ENCODE measurements around the gene PSMD6.

The PSMD6 gene

DNA sequence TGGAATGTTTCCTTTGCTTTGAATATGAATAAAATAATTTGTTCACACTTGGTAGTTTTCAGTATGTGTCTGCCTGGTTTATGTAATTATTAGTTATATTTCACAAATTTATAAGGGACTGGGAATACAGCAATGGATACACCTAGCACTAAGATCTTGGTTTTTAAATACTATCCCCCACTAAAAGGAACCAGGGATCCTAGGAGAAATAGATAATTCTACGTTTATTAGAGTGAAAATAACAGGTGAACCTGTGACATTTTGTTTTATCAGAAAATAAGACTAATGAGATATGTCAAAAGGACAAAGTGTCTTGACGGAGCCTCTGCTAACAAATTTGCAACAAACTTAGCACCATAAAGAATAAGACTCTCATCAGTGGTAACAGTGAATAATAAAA, 3.4 kb downstream of the PSMD6 start:
- no peak for TF ChIP-seq SIN3A (IDR thresholded peaks at IDR 0.05; ENCODE audit: borderline replicate concordance, insufficient read depth, low read length)
- no peak for TF ChIP-seq TAF1 (IDR thresholded peaks at IDR 0.05; ENCODE audit: borderline replicate concordance, insufficient read depth, low read length)
- no peak for TF ChIP-seq POLR2AphosphoS5 (IDR thresholded peaks at IDR 0.05; ENCODE audit: low read depth, low read length)
- TF ChIP-seq, protein P1, sequence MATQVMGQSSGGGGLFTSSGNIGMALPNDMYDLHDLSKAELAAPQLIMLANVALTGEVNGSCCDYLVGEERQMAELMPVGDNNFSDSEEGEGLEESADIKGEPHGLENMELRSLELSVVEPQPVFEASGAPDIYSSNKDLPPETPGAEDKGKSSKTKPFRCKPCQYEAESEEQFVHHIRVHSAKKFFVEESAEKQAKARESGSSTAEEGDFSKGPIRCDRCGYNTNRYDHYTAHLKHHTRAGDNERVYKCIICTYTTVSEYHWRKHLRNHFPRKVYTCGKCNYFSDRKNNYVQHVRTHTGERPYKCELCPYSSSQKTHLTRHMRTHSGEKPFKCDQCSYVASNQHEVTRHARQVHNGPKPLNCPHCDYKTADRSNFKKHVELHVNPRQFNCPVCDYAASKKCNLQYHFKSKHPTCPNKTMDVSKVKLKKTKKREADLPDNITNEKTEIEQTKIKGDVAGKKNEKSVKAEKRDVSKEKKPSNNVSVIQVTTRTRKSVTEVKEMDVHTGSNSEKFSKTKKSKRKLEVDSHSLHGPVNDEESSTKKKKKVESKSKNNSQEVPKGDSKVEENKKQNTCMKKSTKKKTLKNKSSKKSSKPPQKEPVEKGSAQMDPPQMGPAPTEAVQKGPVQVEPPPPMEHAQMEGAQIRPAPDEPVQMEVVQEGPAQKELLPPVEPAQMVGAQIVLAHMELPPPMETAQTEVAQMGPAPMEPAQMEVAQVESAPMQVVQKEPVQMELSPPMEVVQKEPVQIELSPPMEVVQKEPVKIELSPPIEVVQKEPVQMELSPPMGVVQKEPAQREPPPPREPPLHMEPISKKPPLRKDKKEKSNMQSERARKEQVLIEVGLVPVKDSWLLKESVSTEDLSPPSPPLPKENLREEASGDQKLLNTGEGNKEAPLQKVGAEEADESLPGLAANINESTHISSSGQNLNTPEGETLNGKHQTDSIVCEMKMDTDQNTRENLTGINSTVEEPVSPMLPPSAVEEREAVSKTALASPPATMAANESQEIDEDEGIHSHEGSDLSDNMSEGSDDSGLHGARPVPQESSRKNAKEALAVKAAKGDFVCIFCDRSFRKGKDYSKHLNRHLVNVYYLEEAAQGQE (IDR thresholded peaks at IDR 0.05; ENCODE audit: insufficient read depth in 1 of 2, low read depth in 2 of 2, low read length in 2 of 2) = no peak
- no peak for TF ChIP-seq FOXP2 (optimal IDR thresholded peaks at IDR 0.05; ENCODE audit: borderline replicate concordance, extremely low read depth, extremely low read length, insufficient read depth)

DNA sequence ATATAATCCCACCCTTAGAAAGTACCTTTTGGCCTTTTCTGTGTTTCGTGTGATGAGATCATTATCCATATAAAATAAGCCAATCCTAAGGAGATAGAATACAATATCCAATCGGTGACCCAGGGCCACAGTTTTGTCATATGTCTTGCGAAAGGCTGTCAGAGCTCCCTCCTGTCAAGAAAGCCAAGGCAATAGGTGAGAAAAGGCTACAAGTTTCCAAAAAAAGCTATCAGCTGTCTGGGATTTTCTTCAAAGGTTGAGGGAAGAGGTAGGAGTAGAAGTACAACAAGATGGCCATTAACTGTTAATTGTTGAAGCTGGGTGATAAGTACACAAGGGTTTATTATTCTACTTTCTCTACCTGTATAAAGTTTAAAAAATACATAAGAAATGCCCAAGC, 4.0 kb downstream of the PSMD6 start:
- no peak for TF ChIP-seq TAF1 (IDR thresholded peaks at IDR 0.05; ENCODE audit: borderline replicate concordance, insufficient read depth, low read length)
- TF ChIP-seq SIN3A (IDR thresholded peaks at IDR 0.05; ENCODE audit: borderline replicate concordance, insufficient read depth, low read length) = no peak
- TF ChIP-seq FOXP2 (optimal IDR thresholded peaks at IDR 0.05; ENCODE audit: borderline replicate concordance, extremely low read depth, extremely low read length, insufficient read depth) = no peak
- TF ChIP-seq, protein P1 (IDR thresholded peaks at IDR 0.05; ENCODE audit: insufficient read depth in 1 of 2, low read depth in 2 of 2, low read length in 2 of 2) = no peak
- no peak for TF ChIP-seq POLR2AphosphoS5 (IDR thresholded peaks at IDR 0.05; ENCODE audit: low read depth, low read length)

DNA sequence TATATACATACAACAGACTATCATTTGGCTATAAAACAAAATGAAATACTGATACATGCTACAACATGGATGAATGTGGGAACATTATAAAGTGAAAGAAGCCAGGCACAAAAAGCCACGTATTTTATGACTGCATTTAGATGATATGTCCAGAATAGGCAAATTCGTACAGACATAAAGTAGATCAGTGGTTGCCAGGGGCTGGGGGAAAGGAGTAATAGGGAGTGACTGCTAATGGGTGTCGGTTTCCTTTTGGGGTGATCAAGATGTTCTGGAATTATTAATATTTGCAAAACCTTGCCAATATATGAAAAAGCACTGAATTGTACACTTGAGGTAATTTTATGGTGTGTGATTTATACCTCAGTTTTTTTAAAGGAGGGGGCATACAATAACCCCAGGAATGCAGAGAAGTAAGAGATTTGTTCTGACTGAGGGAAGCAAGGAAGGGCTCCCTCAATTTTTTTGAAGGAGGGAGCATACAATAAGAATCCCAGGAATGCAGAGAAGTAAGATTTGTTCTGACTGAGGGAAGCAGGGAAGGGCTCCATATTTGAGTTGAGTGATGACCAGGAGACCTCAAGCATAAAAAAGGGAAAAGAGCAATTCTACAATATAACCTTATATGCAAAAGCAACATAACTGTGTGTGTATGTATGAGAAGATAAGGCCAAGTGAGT, 6.2 kb downstream of the PSMD6 start:
- TF ChIP-seq FOXP2 (optimal IDR thresholded peaks at IDR 0.05; ENCODE audit: borderline replicate concordance, extremely low read depth, extremely low read length, insufficient read depth) = no peak
- TF ChIP-seq SIN3A (IDR thresholded peaks at IDR 0.05; ENCODE audit: borderline replicate concordance, insufficient read depth, low read length) = no peak

DNA sequence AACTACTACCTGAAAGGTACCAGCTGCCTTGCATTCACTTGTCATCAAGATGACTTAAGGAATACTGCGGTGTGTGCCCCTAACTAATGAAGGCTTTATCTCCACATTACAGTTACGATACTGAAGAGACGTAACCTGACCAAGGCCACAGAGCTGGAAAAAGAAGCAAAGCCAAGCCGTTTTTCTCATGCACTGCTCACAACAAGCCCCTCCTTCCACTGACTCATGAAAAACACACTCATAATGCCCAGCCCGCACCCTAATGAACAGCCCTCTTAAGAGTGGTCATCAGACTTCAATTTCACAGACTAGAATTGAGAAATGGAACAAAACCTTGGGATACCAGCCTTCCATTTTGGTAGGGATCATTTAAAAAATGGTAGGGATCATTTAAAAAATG, 11.6 kb downstream of the PSMD6 start:
- TF ChIP-seq FOXP2 (optimal IDR thresholded peaks at IDR 0.05; ENCODE audit: borderline replicate concordance, extremely low read depth, extremely low read length, insufficient read depth) (no peak), POLR2AphosphoS5 (IDR thresholded peaks at IDR 0.05; ENCODE audit: low read depth, low read length) (no peak), TAF1 (IDR thresholded peaks at IDR 0.05; ENCODE audit: borderline replicate concordance, insufficient read depth, low read length) (no peak), SIN3A (IDR thresholded peaks at IDR 0.05; ENCODE audit: borderline replicate concordance, insufficient read depth, low read length) (no peak)
- TF ChIP-seq, protein P1 (IDR thresholded peaks at IDR 0.05; ENCODE audit: insufficient read depth in 1 of 2, low read depth in 2 of 2, low read length in 2 of 2) = no peak

DNA sequence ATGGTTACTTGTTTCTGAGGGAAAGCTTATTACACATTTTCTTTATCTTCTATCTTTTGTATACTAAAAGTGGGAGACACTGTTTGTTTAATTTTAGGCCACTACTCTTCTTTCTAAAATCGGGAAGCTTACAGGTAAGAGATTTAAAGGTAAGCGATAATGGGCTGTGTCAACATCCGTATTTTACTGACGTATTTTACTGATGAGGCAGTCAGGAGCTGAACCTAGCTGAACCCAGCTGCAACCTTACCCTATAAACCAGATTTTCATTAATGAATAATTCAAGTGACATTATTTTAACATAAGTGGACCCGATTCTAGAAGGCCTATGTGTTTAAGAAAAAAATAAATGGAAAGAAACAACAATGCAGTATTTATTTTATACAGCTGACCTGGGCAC, 13.1 kb downstream of the PSMD6 start:
- no peak for TF ChIP-seq TAF1 (IDR thresholded peaks at IDR 0.05; ENCODE audit: borderline replicate concordance, insufficient read depth, low read length)
- TF ChIP-seq POLR2AphosphoS5 (IDR thresholded peaks at IDR 0.05; ENCODE audit: low read depth, low read length) = no peak
- no peak for TF ChIP-seq FOXP2 (optimal IDR thresholded peaks at IDR 0.05; ENCODE audit: borderline replicate concordance, extremely low read depth, extremely low read length, insufficient read depth)
- TF ChIP-seq SIN3A (IDR thresholded peaks at IDR 0.05; ENCODE audit: borderline replicate concordance, insufficient read depth, low read length) = no peak
- TF ChIP-seq, protein P1 (IDR thresholded peaks at IDR 0.05; ENCODE audit: insufficient read depth in 1 of 2, low read depth in 2 of 2, low read length in 2 of 2) = no peak

All from PFSK-1 (cell line).